ENCODE data around the gene RNF7. TPM values are rescaled to one million over a fixed set of nuclear protein-coding genes. Genes with fewer than 3 reads are reported as not detected.
"Not testable (repeated sequence)": the region's sequence is repeated elsewhere in the genome, so short reads cannot be mapped to it uniquely, and the experiment has no call there.

RNF7 gene
- total RNA-seq, 1 experiment from 2014 or later: 136 TPM

GRCh38 chr3:141735770-141736465 is 2.2 kb upstream of the RNF7 start:
- no peak for DNase-seq (ENCODE audit: low read depth)

- DNase-seq (ENCODE audit: low read depth): no peak
Measured at GRCh38 chr3:141737093-141737492, 1.0 kb upstream of the RNF7 start.

GRCh38 chr3:141737678-141738021 is 448 bp upstream of the RNF7 start:
- no peak for DNase-seq (ENCODE audit: low read depth)

- DNase-seq (ENCODE audit: low read depth): peak; percentile 68
Measured at GRCh38 chr3:141738891-141739363, 829 bp downstream of the RNF7 start.

GRCh38 chr3:141739731-141740130 is 1.6 kb downstream of the RNF7 start:
- no peak for DNase-seq (ENCODE audit: low read depth)

DNA sequence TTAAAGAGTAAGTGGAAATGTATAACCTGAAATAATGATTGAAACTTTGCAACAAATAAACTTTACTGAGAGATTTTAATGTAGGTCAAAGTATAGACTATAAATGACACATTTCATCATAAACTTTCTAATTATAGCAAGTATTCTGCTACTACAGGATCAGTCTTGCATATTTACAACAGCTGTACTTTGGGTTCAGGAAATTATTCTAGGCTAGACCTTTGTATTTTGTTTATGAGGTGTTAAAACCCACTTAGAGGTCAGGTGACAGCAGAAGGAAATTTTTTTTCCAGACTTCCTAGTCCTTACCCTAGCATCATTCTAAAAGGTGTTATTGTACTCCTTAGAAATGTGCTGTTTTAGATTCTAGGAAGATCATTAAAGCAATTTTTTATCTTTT is 2.3 kb downstream of the RNF7 start:
- DNase-seq (ENCODE audit: low read depth): no peak

- no peak for DNase-seq (ENCODE audit: low read depth)
Measured at GRCh38 chr3:141743305-141743704, 5.2 kb downstream of the RNF7 start.

- DNase-seq (ENCODE audit: low read depth): peak; percentile 9
Measured at GRCh38 chr3:141746962-141747361, 8.9 kb downstream of the RNF7 start.

- no peak for DNase-seq (ENCODE audit: low read depth)
Measured at GRCh38 chr3:141753399-141753798, 15.3 kb downstream of the RNF7 start.

DNA sequence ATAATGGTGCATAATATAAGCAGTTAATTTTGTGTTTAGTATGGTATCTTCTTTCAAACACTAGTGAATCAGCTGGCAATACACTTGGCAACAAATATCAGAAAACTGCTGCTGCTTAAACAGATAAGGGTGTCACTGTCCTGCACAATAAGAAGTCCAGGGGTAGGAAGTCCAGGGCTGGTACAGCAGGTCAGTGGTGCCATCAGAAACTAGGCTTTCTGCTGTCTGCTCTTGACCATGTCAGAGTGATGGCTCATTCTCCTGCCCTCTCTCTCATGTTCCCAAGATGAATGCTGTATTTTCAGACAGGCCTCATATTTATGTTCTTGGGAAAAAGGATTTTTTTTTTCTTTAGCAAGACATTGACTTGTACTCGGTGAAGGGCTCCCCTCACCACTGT is 15.9 kb downstream of the RNF7 start:
- DNase-seq (ENCODE audit: low read depth): no peak

DNA sequence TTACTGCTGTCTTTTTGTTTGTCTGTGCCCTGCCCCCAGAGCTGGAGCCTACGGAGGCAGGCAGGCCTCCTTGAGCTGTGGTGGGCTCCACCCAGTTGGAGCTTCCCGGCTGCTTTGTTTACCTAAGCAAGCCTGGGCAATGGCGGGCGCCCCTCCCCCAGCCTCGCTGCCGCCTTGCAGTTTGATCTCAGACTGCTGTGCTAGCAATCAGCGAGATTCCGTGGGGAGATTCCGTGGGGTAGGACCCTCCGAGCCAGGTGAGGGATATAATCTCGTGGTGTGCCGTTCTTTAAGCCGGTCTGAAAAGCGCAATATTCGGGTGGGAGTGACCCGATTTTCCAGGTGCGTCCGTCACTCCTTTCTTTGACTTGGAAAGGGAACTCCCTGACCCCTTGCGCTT is 24.5 kb downstream of the RNF7 start:
- not testable (repeated sequence) for DNase-seq (ENCODE audit: low read depth)

GRCh38 chr3:141763088-141763750 is 25.1 kb downstream of the RNF7 start, which contains the start of gene GRK7:
TSS of gene GRK7 (plus strand) at chr3:141763408. CDS start at chr3:141778285, 14,877 bp downstream.
- no peak for DNase-seq (ENCODE audit: low read depth)

- DNase-seq (ENCODE audit: low read depth): no peak
Measured at GRCh38 chr3:141764045-141764444, 25.9 kb downstream of the RNF7 start.

DNA sequence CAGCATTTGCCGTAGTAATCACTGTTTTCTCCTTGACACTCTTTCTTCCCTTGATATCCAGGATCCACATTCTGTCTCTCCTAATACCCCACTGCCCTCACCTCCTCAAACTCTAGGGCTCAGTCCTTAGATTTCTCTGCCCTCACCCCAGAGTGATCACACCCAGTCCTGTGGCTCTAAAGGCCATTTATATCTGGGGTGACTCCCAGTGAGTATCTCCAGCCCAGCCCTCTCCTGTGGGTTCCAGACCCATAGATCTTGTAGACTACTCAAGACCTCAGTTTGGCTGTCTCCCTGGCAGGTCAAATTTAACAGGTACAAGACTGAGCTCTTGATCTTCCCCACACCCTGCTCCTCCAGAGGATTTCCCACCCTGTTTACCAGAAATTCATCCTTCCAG is 26.4 kb downstream of the RNF7 start:
- no peak for DNase-seq (ENCODE audit: low read depth)

DNA sequence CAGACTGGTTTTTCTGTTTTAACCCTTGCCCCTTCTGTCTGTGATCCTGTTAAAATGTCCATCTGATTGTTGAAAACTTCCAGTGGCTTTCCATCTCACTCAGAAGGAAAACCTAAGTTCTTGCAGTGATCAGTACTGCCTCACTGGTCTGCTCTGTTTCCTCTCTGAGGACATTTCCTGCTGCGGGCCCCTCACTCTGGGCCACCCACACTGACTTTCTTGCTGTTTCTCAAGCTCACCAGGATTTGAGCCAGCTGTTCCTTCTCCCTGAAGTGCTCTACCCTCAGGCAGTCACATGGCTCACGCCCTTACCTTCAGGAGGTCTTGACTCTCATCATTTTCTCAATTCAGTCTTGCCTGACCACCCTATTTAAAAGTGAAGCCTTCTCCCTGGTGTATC is 26.9 kb downstream of the RNF7 start:
- no peak for DNase-seq (ENCODE audit: low read depth)

- DNase-seq (ENCODE audit: low read depth): no peak
Measured at GRCh38 chr3:141767066-141767465, 29.0 kb downstream of the RNF7 start.

- no peak for DNase-seq (ENCODE audit: low read depth)
Measured at GRCh38 chr3:141769221-141769894, 31.3 kb downstream of the RNF7 start.

DNA sequence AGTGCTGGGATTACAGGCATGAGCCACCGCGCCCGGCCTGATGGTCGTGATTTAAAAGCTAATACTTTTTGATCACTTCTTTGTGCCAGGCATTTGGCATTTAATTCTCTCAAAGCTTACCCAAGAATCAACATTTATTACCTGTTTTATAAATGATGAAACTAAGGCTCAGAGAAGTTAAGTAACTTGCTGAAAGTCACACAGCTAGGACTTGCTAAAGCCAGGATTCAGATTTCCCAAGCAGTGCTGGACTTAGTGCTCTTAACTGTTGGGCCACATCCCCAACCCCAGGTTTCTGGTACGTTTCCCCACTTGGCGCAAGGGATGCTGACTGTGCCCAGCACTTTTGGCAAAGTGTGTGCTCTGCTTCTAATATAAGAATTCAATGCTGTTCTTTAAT is 35.6 kb downstream of the RNF7 start:
- no peak for DNase-seq (ENCODE audit: low read depth)

GRCh38 chr3:141776376-141776775 is 38.3 kb downstream of the RNF7 start:
- no peak for DNase-seq (ENCODE audit: low read depth)

DNA sequence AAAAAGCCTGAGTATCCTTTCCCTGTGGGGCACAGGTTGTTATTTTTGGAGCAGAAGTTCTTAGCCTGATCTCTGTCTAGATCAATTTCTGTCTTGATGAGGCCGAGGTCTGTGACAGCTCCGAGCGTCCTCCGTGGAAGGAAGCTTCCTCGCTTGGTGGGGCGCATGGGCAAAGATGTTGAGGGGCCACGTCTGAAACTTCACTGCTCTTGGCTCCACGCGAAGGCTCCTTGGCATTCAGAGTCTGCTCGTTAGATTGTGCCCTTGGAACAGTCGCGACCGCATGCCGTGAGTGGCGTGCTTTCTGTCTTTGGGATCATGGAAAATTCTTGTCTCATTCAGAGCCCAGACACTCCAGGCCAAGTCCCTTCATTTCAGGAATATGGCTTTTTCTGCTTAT is 38.8 kb downstream of the RNF7 start:
- DNase-seq (ENCODE audit: low read depth): no peak

DNA sequence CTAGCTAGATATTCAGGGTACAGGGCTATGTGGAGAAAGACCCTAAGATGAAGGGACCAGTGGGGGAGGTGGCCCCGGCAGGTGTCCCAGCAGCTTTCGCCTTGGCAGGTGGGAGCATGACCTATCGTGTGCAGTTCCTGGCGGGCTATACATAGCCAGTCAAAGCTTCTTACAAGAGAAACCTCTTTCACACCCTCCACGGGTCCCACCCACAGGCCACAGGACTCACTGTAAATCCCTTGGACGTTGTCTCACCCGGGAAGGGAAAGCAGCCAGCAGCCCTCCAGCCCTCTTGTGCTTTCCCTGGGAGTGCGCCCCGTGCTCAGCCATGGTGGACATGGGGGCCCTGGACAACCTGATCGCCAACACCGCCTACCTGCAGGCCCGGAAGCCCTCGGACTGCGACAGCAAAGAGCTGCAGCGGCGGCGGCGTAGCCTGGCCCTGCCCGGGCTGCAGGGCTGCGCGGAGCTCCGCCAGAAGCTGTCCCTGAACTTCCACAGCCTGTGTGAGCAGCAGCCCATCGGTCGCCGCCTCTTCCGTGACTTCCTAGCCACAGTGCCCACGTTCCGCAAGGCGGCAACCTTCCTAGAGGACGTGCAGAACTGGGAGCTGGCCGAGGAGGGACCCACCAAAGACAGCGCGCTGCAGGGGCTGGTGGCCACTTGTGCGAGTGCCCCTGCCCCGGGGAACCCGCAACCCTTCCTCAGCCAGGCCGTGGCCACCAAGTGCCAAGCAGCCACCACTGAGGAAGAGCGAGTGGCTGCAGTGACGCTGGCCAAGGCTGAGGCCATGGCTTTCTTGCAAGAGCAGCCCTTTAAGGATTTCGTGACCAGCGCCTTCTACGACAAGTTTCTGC is 40.1 kb downstream of the RNF7 start:
- no peak for DNase-seq (ENCODE audit: low read depth)

GRCh38 chr3:141779667-141780066 is 41.6 kb downstream of the RNF7 start:
- no peak for DNase-seq (ENCODE audit: low read depth)
